Coronary artery (tissue), 2 donors: Measurements from ENCODE around the gene DNAJB9.

Experiments used
- DNase-seq: peaks from one replicate; pipeline ENCODE4 v3.0.0-alpha.2; 2017; ENCODE audit warnings: low spot score
- H3K27ac ChIP-seq, 2 donors: fragments of 200-600 bp; sonication (generic); one replicate each; pipeline ENCODE4 v1.5.1; 2016 to 2019
- H3K4me3 ChIP-seq: fragments of 200-600 bp; sonication (generic); 2 replicates; pipeline ENCODE4 v1.5.1; 2016; ENCODE audit warnings: mild to moderate bottlenecking, moderate library complexity
- TF ChIP-seq, protein P1 (sequence below): fragments of 200-600 bp; sonication (generic); IDR thresholded peaks from one replicate; pipeline ENCODE4 v1.5.1; 2019; ENCODE audit warnings: antibody characterized with exemption

Gene DNAJB9

DNA sequence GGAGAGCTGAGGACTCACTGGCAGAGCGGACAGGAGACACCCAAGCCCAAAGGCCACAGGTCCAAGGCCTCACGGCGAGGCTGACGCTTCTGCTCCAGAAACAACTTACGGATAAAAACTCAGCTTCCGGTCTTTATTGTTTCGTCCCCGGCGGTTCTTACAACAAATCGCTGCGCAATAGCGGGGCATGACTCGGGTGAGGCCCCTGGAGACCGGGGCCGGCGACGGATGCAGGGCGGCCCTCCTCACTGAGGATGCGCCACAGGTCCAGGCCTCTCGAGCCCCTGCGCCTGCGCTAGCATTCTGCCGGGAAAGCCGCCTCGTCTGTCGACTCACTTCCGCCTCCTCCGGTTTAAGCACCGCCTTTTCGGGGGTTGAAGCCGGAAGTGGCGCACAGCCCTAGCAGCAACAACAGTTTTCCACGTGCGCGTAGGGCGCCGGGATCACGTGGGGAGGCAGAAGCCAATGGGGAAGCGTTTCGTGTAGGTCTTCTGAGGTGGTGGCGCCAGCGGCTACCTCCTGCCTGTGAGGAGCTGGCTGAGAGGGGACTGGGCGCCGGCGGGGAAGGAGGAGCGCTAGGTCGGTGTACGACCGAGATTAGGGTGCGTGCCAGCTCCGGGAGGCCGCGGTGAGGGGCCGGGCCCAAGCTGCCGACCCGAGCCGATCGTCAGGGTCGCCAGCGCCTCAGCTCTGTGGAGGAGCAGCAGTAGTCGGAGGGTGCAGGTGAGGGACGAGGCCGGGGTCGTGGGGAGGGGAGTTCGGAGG, at the start of gene DNAJB9, which contains the start of gene THAP5:
TSS of gene DNAJB9 (plus strand) at position 494 of the 765 bp plus-strand sequence. CDS start 1,853 bp downstream, outside the sequence.
TSS of gene THAP5 (minus strand) at position 326 of the 765 bp plus-strand sequence. CDS start at position 189, 137 bp downstream.
- Histone ChIP-seq H3K4me3 (peak within 1 kb of the TSS; percentile 77), H3K27ac (peak within 1 kb of the TSS; percentile 94 to 97)
- TF ChIP-seq, protein P1, sequence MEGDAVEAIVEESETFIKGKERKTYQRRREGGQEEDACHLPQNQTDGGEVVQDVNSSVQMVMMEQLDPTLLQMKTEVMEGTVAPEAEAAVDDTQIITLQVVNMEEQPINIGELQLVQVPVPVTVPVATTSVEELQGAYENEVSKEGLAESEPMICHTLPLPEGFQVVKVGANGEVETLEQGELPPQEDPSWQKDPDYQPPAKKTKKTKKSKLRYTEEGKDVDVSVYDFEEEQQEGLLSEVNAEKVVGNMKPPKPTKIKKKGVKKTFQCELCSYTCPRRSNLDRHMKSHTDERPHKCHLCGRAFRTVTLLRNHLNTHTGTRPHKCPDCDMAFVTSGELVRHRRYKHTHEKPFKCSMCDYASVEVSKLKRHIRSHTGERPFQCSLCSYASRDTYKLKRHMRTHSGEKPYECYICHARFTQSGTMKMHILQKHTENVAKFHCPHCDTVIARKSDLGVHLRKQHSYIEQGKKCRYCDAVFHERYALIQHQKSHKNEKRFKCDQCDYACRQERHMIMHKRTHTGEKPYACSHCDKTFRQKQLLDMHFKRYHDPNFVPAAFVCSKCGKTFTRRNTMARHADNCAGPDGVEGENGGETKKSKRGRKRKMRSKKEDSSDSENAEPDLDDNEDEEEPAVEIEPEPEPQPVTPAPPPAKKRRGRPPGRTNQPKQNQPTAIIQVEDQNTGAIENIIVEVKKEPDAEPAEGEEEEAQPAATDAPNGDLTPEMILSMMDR = no peak
- peak; percentile 100 for DNase-seq

DNA sequence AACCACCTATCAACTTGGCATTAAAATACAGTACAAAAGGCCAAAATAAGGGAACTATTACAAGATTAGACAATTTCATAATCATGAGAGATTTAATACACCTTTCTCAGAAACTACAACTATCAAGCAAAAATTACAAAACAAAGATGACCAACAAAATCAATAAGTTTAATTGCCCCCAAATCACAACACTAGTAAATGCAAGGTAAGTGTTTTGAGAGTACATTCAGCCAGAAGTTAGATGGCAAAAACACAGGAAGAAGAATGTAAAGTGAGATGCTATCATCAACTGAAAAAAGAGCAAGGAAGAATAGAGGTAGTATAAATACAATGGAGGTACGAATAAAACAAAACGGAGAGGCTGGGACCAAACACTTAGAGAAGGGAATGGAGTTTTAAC, 46.9 kb upstream of the DNAJB9 start:
- no peak for DNase-seq
- Histone ChIP-seq H3K4me3 (no peak overlapping the region), H3K27ac (no peak overlapping the region)
- TF ChIP-seq, protein P1 = no peak

DNA sequence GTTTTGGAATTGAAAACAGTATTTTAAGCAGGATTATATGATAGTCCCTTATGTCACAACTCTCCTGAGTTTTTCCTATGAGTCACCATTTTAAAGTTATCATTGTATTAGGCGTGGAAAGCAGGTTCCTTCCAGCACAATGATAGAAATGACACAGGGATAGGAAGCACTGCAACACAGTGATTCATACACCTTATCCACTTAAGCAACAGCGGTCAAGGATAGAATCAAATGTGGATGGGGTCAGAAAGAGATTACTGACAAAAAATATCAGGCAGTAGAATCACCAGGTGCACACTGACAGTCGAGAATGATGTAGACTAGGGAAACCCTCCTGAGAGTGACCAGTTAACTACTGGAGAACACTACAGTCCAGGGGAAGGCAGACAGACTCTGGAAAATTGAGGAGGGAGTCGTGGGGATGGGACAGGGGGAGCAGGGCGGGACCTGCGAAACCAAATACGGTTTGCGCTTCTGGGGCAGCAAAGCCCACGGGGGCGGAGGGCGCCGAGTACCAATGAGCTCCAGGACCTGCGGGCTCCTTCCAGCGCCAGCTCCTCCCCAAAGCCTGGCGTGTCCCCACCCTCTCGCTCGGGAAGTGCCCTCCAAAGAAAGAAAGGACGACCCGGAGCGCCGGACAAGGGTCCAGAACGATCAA, 44.2 kb upstream of the DNAJB9 start:
- TF ChIP-seq, protein P1 = no peak
- Histone ChIP-seq H3K27ac (peak overlapping the region; percentile 96 to 97), H3K4me3 (peak overlapping the region; percentile 75)
- no peak for DNase-seq

DNA sequence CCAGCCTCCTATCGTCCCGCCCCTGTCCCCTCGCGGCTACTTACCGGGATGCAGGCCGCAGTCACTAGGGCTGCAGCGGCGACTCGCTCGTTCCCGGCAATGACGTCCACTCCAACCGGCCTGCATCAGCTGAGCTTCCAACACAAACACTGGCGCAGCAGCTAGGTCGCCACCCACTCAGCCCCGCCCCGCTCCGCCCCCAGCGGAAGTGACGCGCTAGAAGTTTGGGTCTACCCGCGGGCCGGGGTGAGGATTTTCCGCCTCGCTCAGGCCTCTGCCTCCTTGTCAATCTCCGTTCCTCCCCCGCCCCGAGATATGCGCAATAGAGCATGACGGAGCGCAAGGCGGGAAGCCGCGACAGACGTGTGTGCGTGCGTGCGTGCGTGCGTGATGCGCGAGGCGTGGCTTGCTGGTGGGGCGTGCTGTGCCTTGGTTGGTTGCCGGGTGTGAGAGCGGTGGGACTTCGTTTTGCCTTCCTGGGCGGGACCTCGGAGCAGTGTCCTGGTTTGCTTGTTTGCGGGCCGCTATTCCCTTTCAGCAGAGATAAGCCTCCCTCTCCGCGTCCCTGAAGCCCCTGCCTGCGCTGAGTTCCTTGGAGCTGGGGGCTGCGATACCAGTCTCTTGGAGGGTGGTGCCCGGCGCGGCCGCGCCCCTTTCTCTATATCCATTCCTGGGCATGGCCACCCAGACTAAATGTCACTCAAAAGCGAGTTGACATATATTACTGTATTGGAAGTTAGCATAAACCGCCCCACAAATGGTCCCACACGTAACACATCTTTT, 43.5 kb upstream of the DNAJB9 start, which contains the start of gene PNPLA8:
TSS of gene PNPLA8 (minus strand) at position 151 of the 783 bp plus-strand sequence. CDS start 10,644 bp downstream, outside the sequence.
- TF ChIP-seq, protein P1 = no peak
- H3K4me3 ChIP-seq = peak within 1 kb of the TSS; percentile 75
- peak within 1 kb of the TSS; percentile 96 to 97 for H3K27ac ChIP-seq
- DNase-seq = peak; percentile 100

DNA sequence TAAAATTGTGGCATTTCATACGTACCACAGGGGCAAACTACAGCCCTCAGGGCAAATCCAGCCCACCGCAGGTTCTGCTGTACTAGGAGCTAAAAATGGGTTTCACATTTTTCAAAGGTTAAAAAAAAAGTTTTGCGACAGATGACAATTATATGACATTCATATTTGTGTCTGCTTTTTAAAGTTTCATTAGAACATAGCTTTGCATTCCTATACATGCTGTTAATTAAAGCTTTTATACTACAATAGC, 43.0 kb upstream of the DNAJB9 start:
- DNase-seq = no peak
- TF ChIP-seq, protein P1 = no peak
- peak overlapping the region; percentile 75 for H3K4me3 ChIP-seq

DNA sequence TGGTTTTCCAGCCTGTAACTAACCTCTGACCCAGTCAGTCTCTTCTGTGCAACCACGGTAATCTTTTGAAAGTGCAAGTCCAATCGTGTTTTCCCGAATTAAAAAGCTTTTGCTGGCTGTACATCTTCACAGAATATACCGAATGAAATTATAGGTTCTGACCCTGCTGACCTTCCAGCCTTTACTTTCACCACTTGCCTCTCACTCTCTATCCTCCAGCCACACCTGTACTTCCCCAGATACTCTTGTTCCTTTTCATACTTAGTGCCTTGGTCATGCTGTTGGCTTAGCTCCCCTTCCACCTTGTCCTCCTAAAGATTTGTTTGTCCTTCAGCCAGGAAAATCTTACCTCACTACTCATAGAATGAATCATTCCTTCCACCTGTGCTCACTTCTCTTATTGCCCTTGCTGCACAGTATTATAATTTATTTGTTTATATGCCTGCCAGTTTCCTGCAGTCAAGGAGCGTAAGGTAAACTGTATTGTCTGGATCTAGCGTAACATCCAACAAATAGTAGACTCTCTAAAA, 41.4 kb upstream of the DNAJB9 start:
- H3K27ac ChIP-seq = no peak overlapping the region
- H3K4me3 ChIP-seq = no peak overlapping the region
- DNase-seq = no peak
- TF ChIP-seq, protein P1 = no peak

More for the DNA sequence above, 43.0 kb upstream of the DNAJB9 start:
- peak overlapping the region; percentile 96 to 97 for H3K27ac ChIP-seq
